GM12891 (cell line): ENCODE results near the gene ZNF282.

ENCODE experiments used
- POLR2A ChIP-seq: IDR thresholded peaks from 2 replicates; pipeline ENCODE4 v1.6.1; 2011; ENCODE audit warnings: low read depth, low read length, control low read depth
- POLR2AphosphoS5 ChIP-seq: IDR thresholded peaks from 2 replicates; pipeline ENCODE4 v1.6.1; 2011; ENCODE audit warnings: low read depth, low read length, control low read depth
- POU2F2 ChIP-seq: IDR thresholded peaks from 2 replicates; pipeline ENCODE4 v1.6.1; 2011; ENCODE audit warnings: low read depth, mild to moderate bottlenecking, control low read depth, low read length, moderate library complexity

GRCh38 chr7:149154056-149154455 lies 41.3 kb upstream of the ZNF282 start:
- no peak for TF ChIP-seq POLR2A
- no peak for TF ChIP-seq POU2F2
- TF ChIP-seq POLR2AphosphoS5: no peak
